GM19328 (cell line): ENCODE results near the gene RING1.

Source experiments
- ATAC-seq: cut with Tn5 transposase; IDR thresholded peaks from one replicate; pipeline ENCODE4 v1.9.1; 2021; ENCODE audit warnings: mild to moderate bottlenecking, moderate library complexity; ENCODE audit not compliant: unreplicated experiment

The RING1 gene

GRCh38 chr6:33171880-33172687 lies 36.2 kb upstream of the RING1 start:
- no peak for ATAC-seq

DNA sequence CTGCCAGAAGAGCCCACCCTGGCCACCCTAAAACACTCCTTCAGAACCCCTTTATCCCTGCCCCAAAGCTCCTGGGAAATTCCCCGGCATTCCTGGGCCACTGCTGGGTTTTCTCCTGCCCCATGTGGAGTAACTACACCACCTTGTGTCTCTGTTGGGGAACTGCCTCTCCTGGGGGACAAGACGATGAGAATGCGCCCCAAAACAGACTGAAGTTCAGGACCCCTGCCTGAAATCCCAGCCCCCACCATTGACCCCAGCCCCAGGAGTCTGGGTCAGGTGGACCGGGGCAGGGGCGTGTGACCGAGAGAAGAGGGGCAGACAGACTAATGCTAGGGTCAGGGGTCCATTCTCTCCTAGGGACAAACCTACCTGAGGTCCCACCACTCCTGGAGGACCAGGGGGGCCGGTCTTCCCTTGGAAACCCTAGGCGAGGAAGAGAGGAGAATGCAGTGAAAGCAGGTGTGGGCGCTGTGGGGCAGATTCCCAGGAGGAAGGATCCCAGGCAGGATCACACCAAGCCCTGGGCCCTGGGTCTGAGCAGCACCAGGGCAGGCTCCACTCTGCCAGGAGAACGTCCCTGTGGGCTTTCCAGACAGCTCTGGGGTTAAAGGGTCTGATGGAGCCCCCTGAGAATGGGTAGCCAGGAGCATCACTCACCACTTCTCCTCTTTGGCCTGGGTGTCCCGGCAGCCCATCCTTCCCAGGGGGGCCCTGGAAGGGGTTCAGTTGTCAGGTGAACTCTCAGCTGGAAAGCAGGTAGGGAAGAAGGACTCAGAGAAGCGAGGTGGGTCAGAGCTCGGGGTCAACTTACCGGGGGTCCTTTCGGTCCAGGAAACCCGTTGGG lies 35.4 kb upstream of the RING1 start:
- no peak for ATAC-seq

DNA sequence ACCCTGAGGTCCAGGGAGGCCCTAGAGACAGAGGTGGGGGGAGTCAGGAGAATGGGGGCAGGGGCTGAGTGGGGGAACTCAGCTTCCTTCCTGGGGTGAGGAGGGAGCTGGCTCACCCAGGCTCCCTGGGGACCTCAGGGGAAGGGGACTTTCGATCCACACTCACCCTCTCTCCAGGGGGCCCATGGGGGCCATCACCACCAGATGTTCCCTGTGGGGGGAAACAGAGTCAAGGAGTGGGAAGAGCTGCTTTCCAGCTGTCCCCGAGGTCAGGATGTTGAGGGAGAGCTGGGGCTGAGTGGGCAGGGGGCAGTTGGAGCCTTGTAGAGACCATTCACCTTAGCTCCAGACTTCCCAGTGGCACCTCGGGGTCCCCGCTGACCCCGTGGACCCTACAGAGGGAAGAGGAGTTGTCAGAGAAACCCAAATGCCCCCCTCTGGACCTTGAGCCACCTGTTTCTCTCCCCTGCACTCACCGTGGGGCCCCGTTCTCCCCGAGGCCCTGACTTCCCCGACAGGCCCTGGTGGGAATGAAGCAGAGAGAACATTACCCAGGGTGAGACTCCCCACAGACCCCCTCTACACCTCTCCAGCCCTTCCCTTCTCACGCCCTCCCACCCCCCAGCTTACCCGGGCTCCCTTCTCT lies 34.6 kb upstream of the RING1 start:
- no peak for ATAC-seq

GRCh38 chr6:33174784-33175183 lies 33.5 kb upstream of the RING1 start:
- ATAC-seq = no peak

GRCh38 chr6:33175436-33176069 lies 32.7 kb upstream of the RING1 start:
- ATAC-seq = no peak

GRCh38 chr6:33176906-33177305 lies 31.4 kb upstream of the RING1 start:
- no peak for ATAC-seq

GRCh38 chr6:33177552-33178446 lies 30.5 kb upstream of the RING1 start:
- no peak for ATAC-seq

DNA sequence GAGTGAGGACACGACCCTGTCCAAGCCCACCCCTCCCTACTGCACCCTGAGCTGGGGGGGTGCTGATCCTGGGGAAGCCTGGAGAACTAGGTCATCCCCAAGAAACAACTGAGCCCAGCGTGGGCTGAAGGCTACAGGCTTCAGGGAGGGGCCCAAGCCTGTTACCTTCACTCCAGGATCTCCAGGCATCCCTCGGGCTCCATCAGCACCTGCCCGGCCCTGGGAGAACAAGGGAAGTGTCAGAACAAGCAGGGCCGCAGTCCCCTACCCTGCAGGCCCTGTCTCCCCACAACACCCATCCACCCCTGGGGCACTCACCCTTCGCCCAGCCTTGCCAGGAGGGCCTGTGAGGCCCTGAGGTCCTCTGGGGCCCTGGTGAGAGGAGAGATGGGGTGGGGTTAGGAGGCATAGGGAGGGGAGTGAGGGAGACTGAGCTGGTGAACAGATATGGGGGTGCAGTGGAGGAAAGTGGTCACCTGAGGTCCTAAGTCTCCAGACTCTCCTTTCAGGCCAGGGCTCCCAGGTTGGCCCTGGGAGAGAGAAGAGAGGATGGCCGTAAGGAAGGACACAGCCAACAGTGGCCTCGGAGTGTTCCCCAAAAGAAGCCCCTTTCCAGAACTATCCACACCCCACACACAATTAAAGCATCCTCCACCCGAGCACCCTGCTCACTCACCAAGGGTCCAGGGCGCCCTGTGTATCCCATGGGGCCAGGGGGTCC lies 29.4 kb upstream of the RING1 start:
- no peak for ATAC-seq

DNA sequence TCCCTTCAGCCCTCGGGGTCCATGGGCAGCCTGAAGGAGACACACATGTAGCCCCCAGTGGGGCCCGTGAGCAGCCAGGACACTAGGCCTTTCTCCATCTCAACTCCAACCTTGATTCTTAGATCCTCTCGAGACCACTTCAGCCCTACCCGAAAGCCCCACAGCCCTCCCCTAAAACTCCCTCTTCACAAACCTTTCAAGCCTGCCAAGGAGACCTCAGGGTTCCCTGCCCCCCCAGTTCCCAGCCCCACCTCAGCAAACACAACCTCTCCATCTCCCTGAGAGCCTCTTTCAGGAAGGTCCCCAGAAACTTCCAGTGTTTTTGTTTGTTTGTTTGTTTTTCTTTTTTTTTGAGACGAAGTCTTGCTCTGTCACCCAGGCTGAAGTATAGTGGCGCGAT lies 27.2 kb upstream of the RING1 start:
- ATAC-seq = no peak

DNA sequence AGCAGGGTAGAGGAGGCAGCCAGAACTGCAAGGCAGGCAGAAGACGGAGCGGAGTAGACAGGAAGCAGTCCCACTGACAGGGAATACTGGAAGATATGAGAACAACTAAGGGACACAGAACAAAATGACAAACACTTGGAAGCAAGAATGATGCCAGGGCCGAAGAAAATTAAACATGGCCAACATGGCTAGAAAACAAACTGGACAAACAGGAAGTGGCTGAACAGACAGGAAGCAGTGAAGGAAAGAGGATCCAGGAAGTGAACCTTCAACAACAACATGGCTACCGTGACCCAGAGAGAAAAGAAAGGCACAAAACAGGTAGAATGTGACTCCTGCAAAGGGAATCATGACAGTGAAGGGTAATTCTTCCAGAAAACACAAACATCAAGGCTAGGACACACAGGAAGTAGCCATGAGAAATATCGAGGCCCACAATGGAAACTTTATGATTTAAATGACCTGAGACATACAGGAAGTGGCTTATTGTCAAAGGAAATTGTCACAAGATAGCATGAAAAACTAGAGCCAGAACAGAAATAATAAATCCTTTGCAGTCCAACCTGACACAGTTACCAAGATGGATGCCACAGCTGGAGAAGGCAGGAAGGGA lies 25.1 kb upstream of the RING1 start:
- no peak for ATAC-seq

DNA sequence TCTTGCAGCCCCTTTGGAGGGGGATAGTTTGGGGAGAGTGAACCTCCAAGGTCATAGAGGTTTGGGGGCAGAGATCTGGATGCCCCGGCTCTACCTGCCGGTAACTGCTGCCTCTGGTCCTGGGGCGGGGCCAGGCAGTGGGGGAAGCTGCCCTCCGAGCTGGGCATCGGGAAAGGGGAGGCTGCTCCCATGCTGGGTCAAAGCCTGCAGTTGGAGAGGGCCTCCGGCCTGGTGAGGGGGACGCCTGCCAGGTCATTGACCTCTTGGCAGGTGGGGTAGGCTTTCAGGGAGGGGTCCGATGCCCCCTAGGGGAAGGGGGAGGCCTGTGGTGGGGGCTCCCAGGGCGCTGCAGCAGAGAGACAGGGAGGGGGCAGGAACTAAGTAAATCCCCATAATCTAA lies 23.1 kb upstream of the RING1 start:
- ATAC-seq = no peak

DNA sequence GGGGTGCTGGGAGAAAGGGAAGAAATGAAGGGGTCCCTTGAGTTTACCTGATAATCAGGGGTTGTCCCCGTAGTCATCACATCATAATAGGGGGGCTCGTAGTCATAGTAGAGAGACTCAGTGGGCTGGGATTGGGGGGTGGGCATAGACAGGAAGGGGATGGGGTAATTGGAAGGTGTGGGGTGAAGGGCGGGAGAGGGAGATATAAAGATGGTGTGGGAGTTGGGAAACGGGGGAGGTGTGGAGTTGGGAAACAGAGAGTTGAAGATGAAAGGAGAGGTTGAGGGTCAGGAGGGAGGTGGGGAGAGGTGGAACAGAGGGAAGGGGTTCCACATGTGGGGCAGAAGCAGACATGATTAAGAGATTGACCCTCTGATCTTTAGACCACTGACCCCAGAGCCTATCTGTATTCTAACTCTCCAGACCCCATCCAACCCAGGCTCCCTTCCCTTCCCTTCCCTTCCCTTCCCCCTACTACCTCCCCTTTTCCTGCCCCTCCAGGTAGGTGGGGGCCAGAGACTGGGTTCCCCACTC lies 22.6 kb upstream of the RING1 start:
- ATAC-seq = no peak

- ATAC-seq = no peak
Observed at GRCh38 chr6:33187809-33188208, 20.5 kb upstream of the RING1 start.

- ATAC-seq = no peak
Observed at GRCh38 chr6:33189164-33189563, 19.1 kb upstream of the RING1 start.

DNA sequence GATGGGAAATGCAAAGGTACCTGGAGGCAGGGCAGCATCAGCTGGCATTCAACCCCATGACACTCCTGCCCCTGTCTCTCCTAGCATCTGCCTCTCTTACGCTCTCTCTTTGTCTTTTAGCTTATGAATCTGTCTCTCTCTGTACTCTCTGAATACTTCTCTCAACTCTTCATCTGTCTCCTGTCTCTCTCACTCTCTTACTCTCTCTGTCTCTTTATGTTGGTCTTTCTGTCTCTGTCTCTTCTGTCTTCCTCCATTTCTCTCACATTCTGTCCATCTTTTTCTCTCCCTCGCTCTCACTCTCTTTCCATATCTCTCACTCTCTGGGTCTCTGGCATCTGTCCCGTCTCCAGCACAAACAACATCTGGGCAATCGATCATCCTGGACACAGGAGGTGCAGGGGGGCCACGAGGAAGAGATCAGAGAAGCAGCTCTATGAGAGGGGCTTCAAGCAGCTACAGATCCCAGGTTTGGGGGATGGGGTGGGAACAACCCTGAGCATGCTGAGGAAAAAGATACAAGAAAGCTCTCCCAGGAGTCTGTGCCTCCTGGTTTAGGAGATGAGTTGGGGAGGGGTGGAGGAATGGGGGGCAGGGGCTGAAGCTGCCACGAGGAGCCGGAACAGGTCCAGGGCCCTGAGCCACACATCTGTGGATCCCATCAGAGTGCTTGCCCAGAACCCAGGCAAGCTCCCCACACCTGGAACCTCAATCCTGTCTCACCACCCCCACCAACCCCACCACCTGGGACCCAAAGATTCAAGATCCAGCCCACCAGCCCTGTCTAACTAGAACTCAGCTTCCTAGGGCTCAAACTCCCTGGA lies 18.5 kb upstream of the RING1 start:
- ATAC-seq = no peak

- no peak for ATAC-seq
Observed at GRCh38 chr6:33190504-33191107, 17.7 kb upstream of the RING1 start.

GRCh38 chr6:33191383-33192104 lies 16.8 kb upstream of the RING1 start:
- ATAC-seq = no peak
